ENCODE data around the gene SYTL4. TPM values are rescaled to one million over a fixed set of nuclear protein-coding genes. Genes with fewer than 3 reads are reported as not detected.

Gene SYTL4
- total RNA-seq, 4 donors from 2014 or later = 2.5 to 4.0 (median 3.1) TPM

- H3K4me1 ChIP-seq = no peaks in the 10 kb centered on the region
- in situ Hi-C loops (cut with MboI; ENCODE audit: low sequenced_read_pairs in 4 of 4) = no loop called here
Observed at GRCh38 chrX:100659431-100660137, 72.3 kb downstream of the SYTL4 start.

GRCh38 chrX:100658941-100659381 lies 73.0 kb downstream of the SYTL4 start:
- no peaks in the 10 kb centered on the region for H3K4me1 ChIP-seq
- ATAC-seq (no peak), DNase-seq (no peak)
- no peaks in the 10 kb centered on the region for H3K27me3 ChIP-seq
- TF ChIP-seq POLR2A (IDR thresholded peaks at IDR 0.05) (no peak), CTCF (IDR thresholded peaks at IDR 0.05 in 4 of 5, conservative IDR thresholded peaks at IDR 0.05 in 1 of 5) (no peak)
- intact Hi-C loops (cut with DNase I; ENCODE audit: low total_unique reads) (no loop called here), in situ Hi-C loops (cut with MboI; ENCODE audit: low sequenced_read_pairs in 4 of 4) (no loop called here)
- H3K27ac ChIP-seq = no peak overlapping the region
- H3K9me3 ChIP-seq = no peaks in the 10 kb centered on the region
- H3K4me3 ChIP-seq = no peak overlapping the region
- H3K36me3 ChIP-seq = no peaks in the 10 kb centered on the region

More at GRCh38 chrX:100659431-100660137, 72.3 kb downstream of the SYTL4 start:
- Histone ChIP-seq H3K36me3 (no peaks in the 10 kb centered on the region), H3K4me3 (no peak overlapping the region), H3K9me3 (no peaks in the 10 kb centered on the region), H3K27ac (no peak overlapping the region), H3K27me3 (no peaks in the 10 kb centered on the region)
- ATAC-seq (no peak), DNase-seq (no peak)
- intact Hi-C loops (cut with DNase I; ENCODE audit: low total_unique reads) = no loop called here
- TF ChIP-seq POLR2A (IDR thresholded peaks at IDR 0.05) (no peak), CTCF (IDR thresholded peaks at IDR 0.05 in 4 of 5, conservative IDR thresholded peaks at IDR 0.05 in 1 of 5) (no peak)

GRCh38 chrX:100654261-100654660 lies 77.7 kb downstream of the SYTL4 start:
- intact Hi-C loops (cut with DNase I; ENCODE audit: low total_unique reads) (no loop called here), in situ Hi-C loops (cut with MboI; ENCODE audit: low sequenced_read_pairs in 4 of 4) (no loop called here)
- Histone ChIP-seq H3K27me3 (no peaks in the 10 kb centered on the region), H3K4me3 (no peak overlapping the region), H3K4me1 (peaks cover 0 to 6% of the 10 kb centered on the region in 2 donors), H3K9me3 (no peaks in the 10 kb centered on the region), H3K36me3 (no peaks in the 10 kb centered on the region), H3K27ac (no peak overlapping the region)
- TF ChIP-seq CTCF (IDR thresholded peaks at IDR 0.05 in 4 of 5, conservative IDR thresholded peaks at IDR 0.05 in 1 of 5) (no peak), POLR2A (IDR thresholded peaks at IDR 0.05) (no peak)
- no peak for ATAC-seq
- no peak for DNase-seq

- Histone ChIP-seq H3K27me3 (no peaks in the 10 kb centered on the region), H3K36me3 (no peaks in the 10 kb centered on the region), H3K4me3 (no peak overlapping the region), H3K4me1 (peaks cover 0 to 6% of the 10 kb centered on the region in 2 donors), H3K9me3 (no peaks in the 10 kb centered on the region), H3K27ac (no peak overlapping the region)
- intact Hi-C loops (cut with DNase I; ENCODE audit: low total_unique reads) (no loop called here), in situ Hi-C loops (cut with MboI; ENCODE audit: low sequenced_read_pairs in 4 of 4) (no loop called here)
- TF ChIP-seq POLR2A (IDR thresholded peaks at IDR 0.05) (no peak), CTCF (IDR thresholded peaks at IDR 0.05 in 4 of 5, conservative IDR thresholded peaks at IDR 0.05 in 1 of 5) (no peak)
- DNase-seq = no peak
- ATAC-seq = no peak
Observed at GRCh38 chrX:100652266-100652665, 79.7 kb downstream of the SYTL4 start.
